Activated CD4-positive, alpha-beta T cell treated with anti-CD3 and anti-CD28 coated beads for 36 hours (primary cell): Measurements from ENCODE around the gene ITGAE. TPM values are rescaled to one million over a fixed set of nuclear protein-coding genes. Genes with fewer than 3 reads are reported as not detected.
"Not testable (repeated sequence)": the region's sequence is repeated elsewhere in the genome, so short reads cannot be mapped to it uniquely, and the experiment has no call there.

Source experiments
- ATAC-seq: fragments of 200-7000 bp; cut with Tn5 transposase; one replicate; pipeline ENCODE4 v1.10.0; 2021; ENCODE audit warnings: mild to moderate bottlenecking, moderate library complexity
- CTCF ChIA-PET: fragments of 350-600 bp; sonication (Branson Sonifier 250); formaldehyde crosslinking; loops from one replicate; lab custom pipeline; 2021; ENCODE audit warnings: antibody characterized with exemption; lab: Charles Lee
- POLR2A ChIA-PET: fragments of 350-600 bp; sonication (Branson Sonifier 250); formaldehyde crosslinking; loops from one replicate; lab custom pipeline; 2021; ENCODE audit warnings: antibody characterized with exemption, inconsistent platforms; lab: Charles Lee
- DNase-seq: peaks from one replicate; pipeline ENCODE4 v3.0.0-alpha.2; 2020
- H3K27ac Mint-ChIP-seq: one replicate; pipeline ENCODE4 v1.8.0; 2021; ENCODE audit warnings: mixed read lengths
- H3K27me3 Mint-ChIP-seq: one replicate; pipeline ENCODE4 v1.8.0; 2021; ENCODE audit warnings: mixed read lengths
- H3K36me3 Mint-ChIP-seq: one replicate; pipeline ENCODE4 v1.8.0; 2021; ENCODE audit warnings: low read depth, mixed read lengths
- H3K4me1 Mint-ChIP-seq: one replicate; pipeline ENCODE4 v1.8.0; 2021; ENCODE audit warnings: mixed read lengths
- H3K4me3 Mint-ChIP-seq: one replicate; pipeline ENCODE4 v1.8.0; 2021; ENCODE audit warnings: mild to moderate bottlenecking, moderate library complexity, mixed read lengths
- H3K9me3 Mint-ChIP-seq: one replicate; pipeline ENCODE4 v1.8.0; 2021; ENCODE audit warnings: low read depth, mixed read lengths
- intact Hi-C, 2 experiments: fragments of 100-400 bp; cut with DNase I in 1 of 2; cut with micrococcal nuclease in 1 of 2; formaldehyde crosslinking; loops; one replicate each; pipeline versions ENCODE4 v1.14.2 to v1.15.1; 2022 to 2024; cut with DNase I, micrococcal nuclease
- total RNA-seq, 2 experiments: library from RNA; stranded (reverse); gene quantifications; one replicate each; pipeline ENCODE4 v1.2.3, GENCODE V29; 2021

The ITGAE gene
- total RNA-seq: 10 to 100 TPM; 20.9 to 41.1 TPM

GRCh38 chr17:3800362-3801271, at the start of gene ITGAE:
TSS of gene ITGAE (minus strand) at chr17:3801188. CDS start at chr17:3801144, 44 bp downstream.
- H3K4me1 Mint-ChIP-seq: peaks cover 27% of the 10 kb centered on the region
- no peak for DNase-seq
- CTCF ChIA-PET: no interaction called here

GRCh38 chr17:3848229-3848835, 47.3 kb upstream of the ITGAE start:
- Mint-ChIP-seq H3K4me1 (peaks cover 19% of the 10 kb centered on the region), H3K4me3 (no peak overlapping the region), H3K36me3 (peaks cover 6% of the 10 kb centered on the region), H3K9me3 (no peaks in the 10 kb centered on the region), H3K27ac (no peak overlapping the region), H3K27me3 (peaks cover 5% of the 10 kb centered on the region)
- ChIA-PET CTCF (interaction anchor here (1.5 kb wide), 1 partner anchor 15 kb away, joined by 3 read pairs; no protein-coding TSS in a partner anchor), POLR2A (no interaction called here)
- intact Hi-C loops: no loop called here
- DNase-seq: no peak
- no peak for ATAC-seq

More at GRCh38 chr17:3800362-3801271, at the start of gene ITGAE:
- POLR2A ChIA-PET: interaction anchor here (0.5 kb wide), 1 partner anchor 133 kb away, joined by 3 read pairs; no protein-coding TSS in a partner anchor
- no peak within 1 kb of the TSS for H3K27ac Mint-ChIP-seq
- no peak for ATAC-seq
- no peaks in the 10 kb centered on the region for H3K9me3 Mint-ChIP-seq
- H3K4me3 Mint-ChIP-seq: no peak within 1 kb of the TSS
- no peaks in the 10 kb centered on the region for H3K27me3 Mint-ChIP-seq
- H3K36me3 Mint-ChIP-seq: no peaks in the 10 kb centered on the region
- intact Hi-C loops: no loop called here

- ATAC-seq (no peak), DNase-seq (no peak)
- Mint-ChIP-seq H3K4me3 (no peak overlapping the region), H3K9me3 (no peaks in the 10 kb centered on the region), H3K27me3 (peaks cover 3% of the 10 kb centered on the region), H3K4me1 (peaks cover 19% of the 10 kb centered on the region), H3K27ac (no peak overlapping the region), H3K36me3 (peaks cover 10% of the 10 kb centered on the region)
- intact Hi-C loops: loop anchor here in 1 of 2 experiments (2.0 kb wide), 1 partner anchor 46 kb away; the partner anchor contains the start of gene CAMKK1
- CTCF ChIA-PET: interaction anchor here (0.7 to 5.7 kb wide), 10 partner anchors 11 to 264 kb away, joined by 3 to 86 read pairs (median 4); partner anchors contain the start of gene ATP2A3
- POLR2A ChIA-PET: no interaction called here
Observed at GRCh38 chr17:3847165-3847670, 46.2 kb upstream of the ITGAE start.

- Mint-ChIP-seq H3K27me3 (peaks cover 1% of the 10 kb centered on the region), H3K4me1 (peaks cover 19% of the 10 kb centered on the region), H3K27ac (no peak overlapping the region), H3K4me3 (peak overlapping the region; percentile 84), H3K9me3 (no peaks in the 10 kb centered on the region), H3K36me3 (peaks cover 10% of the 10 kb centered on the region)
- intact Hi-C loops: loop anchor here (1.0 to 2.0 kb wide), 15 partner anchors 46 to 520 kb away; partner anchors contain the start of genes CAMKK1 (in 2 of the 2), ATP2A3 (in 1 of the 2), CTNS (in 1 of the 2) and EMC6 (in 1 of the 2)
- ATAC-seq (no peak), DNase-seq (no peak)
- POLR2A ChIA-PET: interaction anchor here (0.6 to 1.2 kb wide), 3 partner anchors 50 to 136 kb away, joined by 3 to 4 read pairs (median 4); no protein-coding TSS in a partner anchor
- CTCF ChIA-PET: interaction anchor here (0.5 to 5.7 kb wide), 21 partner anchors 11 to 310 kb away, joined by 3 to 86 read pairs (median 3); partner anchors contain the start of genes ATP2A3 and HASPIN
Observed at GRCh38 chr17:3846437-3847164, 45.6 kb upstream of the ITGAE start.

- DNase-seq (peak; percentile 96), ATAC-seq (peak; percentile 93)
- Mint-ChIP-seq H3K9me3 (no peaks in the 10 kb centered on the region), H3K27me3 (no peaks in the 10 kb centered on the region), H3K27ac (peak within 1 kb of the TSS; percentile 91), H3K36me3 (peaks cover 13% of the 10 kb centered on the region), H3K4me3 (peak within 1 kb of the TSS; percentile 84), H3K4me1 (peaks cover 19% of the 10 kb centered on the region)
- CTCF ChIA-PET: interaction anchor here (0.5 to 5.7 kb wide), 28 partner anchors 12 to 988 kb away, joined by 3 to 86 read pairs (median 4); partner anchors contain the start of gene ATP2A3
- intact Hi-C loops: loop anchor here (1.0 to 2.0 kb wide), 15 partner anchors 47 to 520 kb away; partner anchors contain the start of genes CAMKK1 (in 2 of the 2), ATP2A3 (in 1 of the 2), CTNS (in 1 of the 2) and EMC6 (in 1 of the 2)
- POLR2A ChIA-PET: interaction anchor here (0.5 to 1.6 kb wide), 5 partner anchors 49 to 135 kb away, joined by 3 to 5 read pairs (median 4); no protein-coding TSS in a partner anchor
Observed at GRCh38 chr17:3845621-3846436, 44.8 kb upstream of the ITGAE start, which contains the start of gene NCBP3. TSS of gene NCBP3 (minus strand) at chr17:3846246. CDS start at chr17:3846223, 23 bp downstream.

GRCh38 chr17:3845291-3845620, 44.3 kb upstream of the ITGAE start:
- intact Hi-C loops: no loop called here
- Mint-ChIP-seq H3K4me3 (peak overlapping the region; percentile 84), H3K4me1 (peaks cover 21% of the 10 kb centered on the region), H3K27ac (peak overlapping the region; percentile 91), H3K9me3 (no peaks in the 10 kb centered on the region), H3K27me3 (no peaks in the 10 kb centered on the region), H3K36me3 (peaks cover 14% of the 10 kb centered on the region)
- DNase-seq: peak; percentile 76
- ChIA-PET CTCF (interaction anchor here (0.5 to 5.7 kb wide), 12 partner anchors 15 to 1393 kb away, joined by 3 to 86 read pairs (median 4); no protein-coding TSS in a partner anchor), POLR2A (interaction anchor here (0.5 to 1.6 kb wide), 3 partner anchors 107 to 176 kb away, joined by 3 to 5 read pairs (median 3); no protein-coding TSS in a partner anchor)
- peak; percentile 56 for ATAC-seq

- H3K27me3 Mint-ChIP-seq, H3K9me3 Mint-ChIP-seq, ATAC-seq, H3K27ac Mint-ChIP-seq, intact Hi-C loops, DNase-seq: not testable (repeated sequence)
- CTCF ChIA-PET: interaction anchor here (0.7 to 5.7 kb wide), 15 partner anchors 10 to 181 kb away, joined by 3 to 86 read pairs (median 4); no protein-coding TSS in a partner anchor
- peaks cover 23% of the 10 kb centered on the region for H3K4me1 Mint-ChIP-seq
- peaks cover 21% of the 10 kb centered on the region for H3K36me3 Mint-ChIP-seq
- POLR2A ChIA-PET: interaction anchor here (1.6 kb wide), 1 partner anchor 106 kb away, joined by 5 read pairs; no protein-coding TSS in a partner anchor
- H3K4me3 Mint-ChIP-seq: peak overlapping the region; percentile 84
Observed at GRCh38 chr17:3844556-3844955, 43.6 kb upstream of the ITGAE start.

GRCh38 chr17:3843935-3844516, 43.0 kb upstream of the ITGAE start:
- Mint-ChIP-seq H3K9me3 (no peaks in the 10 kb centered on the region), H3K36me3 (peaks cover 23% of the 10 kb centered on the region), H3K27ac (peak overlapping the region; percentile 64), H3K4me1 (peaks cover 24% of the 10 kb centered on the region), H3K27me3 (no peaks in the 10 kb centered on the region), H3K4me3 (peak overlapping the region; percentile 84)
- CTCF ChIA-PET: interaction anchor here (0.7 to 5.7 kb wide), 13 partner anchors 9 to 208 kb away, joined by 3 to 86 read pairs (median 4); partner anchors contain the start of genes CTNS and SHPK
- intact Hi-C loops: no loop called here
- peak; percentile 72 for DNase-seq
- peak; percentile 29 for ATAC-seq
- POLR2A ChIA-PET: no interaction called here

GRCh38 chr17:3838206-3838605, 37.2 kb upstream of the ITGAE start:
- ATAC-seq: no peak
- H3K4me1 Mint-ChIP-seq: peaks cover 5% of the 10 kb centered on the region
- CTCF ChIA-PET: interaction anchor here (0.6 to 2.0 kb wide), 5 partner anchors 10 to 256 kb away, joined by 3 to 12 read pairs (median 7); no protein-coding TSS in a partner anchor
- H3K36me3 Mint-ChIP-seq: peaks cover 42% of the 10 kb centered on the region
- no peak for DNase-seq
- no peak overlapping the region for H3K27ac Mint-ChIP-seq
- intact Hi-C loops: no loop called here
- POLR2A ChIA-PET: interaction anchor here (0.7 kb wide), 1 partner anchor 1119 kb away, joined by 3 read pairs; no protein-coding TSS in a partner anchor
- no peaks in the 10 kb centered on the region for H3K9me3 Mint-ChIP-seq
- H3K27me3 Mint-ChIP-seq: no peaks in the 10 kb centered on the region
- no peak overlapping the region for H3K4me3 Mint-ChIP-seq
